Liver (tissue), 9 donors: Measurements from ENCODE around the gene PPP6R1. TPM values are rescaled to one million over a fixed set of nuclear protein-coding genes. Genes with fewer than 3 reads are reported as not detected.

Experiments used
- DNase-seq: peaks from one replicate; pipeline ENCODE4 v3.0.0-alpha.2; 2017; ENCODE audit warnings: low spot score
- H3K27ac ChIP-seq, 2 donors: one replicate each; pipeline ENCODE4 v1.7.0; 2013; ENCODE audit warnings: inconsistent platforms in 2 of 2, low read length in 2 of 2, control low read depth in 1 of 2, low read depth in 1 of 2, mild to moderate bottlenecking in 1 of 2
- H3K27me3 ChIP-seq, 4 donors: one replicate each; pipeline versions ENCODE4 v1.6.1 to v1.7.0; 2013; ENCODE audit warnings: low read length in 3 of 4, inconsistent platforms in 1 of 4, mild to moderate bottlenecking in 1 of 4, moderate library complexity in 1 of 4; ENCODE audit not compliant: control insufficient read depth in 4 of 4, insufficient read depth in 4 of 4
- H3K36me3 ChIP-seq, 4 donors: one replicate each; pipeline versions ENCODE4 v1.6.1 to v1.7.0; 2013; ENCODE audit warnings: low read length in 3 of 4, mild to moderate bottlenecking in 3 of 4, low read depth in 1 of 4, moderate library complexity in 1 of 4; ENCODE audit not compliant: control insufficient read depth in 4 of 4, insufficient read depth in 3 of 4
- H3K4me1 ChIP-seq, 4 donors: one replicate each; pipeline versions ENCODE4 v1.6.1 to v1.7.0; 2013; ENCODE audit warnings: low read length in 3 of 4, mild to moderate bottlenecking in 3 of 4, moderate library complexity in 1 of 4; ENCODE audit not compliant: control insufficient read depth in 4 of 4, insufficient read depth in 4 of 4
- H3K4me3 ChIP-seq, 3 donors: one replicate each; pipeline versions ENCODE4 v1.6.1 to v1.7.0; 2013; ENCODE audit warnings: low read length in 3 of 3, control low read depth in 1 of 3, low read depth in 1 of 3, mild to moderate bottlenecking in 1 of 3
- H3K9ac ChIP-seq, 2 donors: one replicate each; pipeline ENCODE4 v1.7.0; 2013; ENCODE audit warnings: low read length in 2 of 2, mild to moderate bottlenecking in 2 of 2, moderate library complexity in 2 of 2, control low read depth in 1 of 2, low read depth in 1 of 2
- H3K9me3 ChIP-seq, 4 donors: one replicate each; pipeline versions ENCODE4 v1.6.1 to v1.7.0; 2013; ENCODE audit warnings: low read length in 3 of 4; ENCODE audit not compliant: control insufficient read depth in 4 of 4
- EGR1 ChIP-seq, 2 donors: IDR thresholded peaks; 2 replicates each; pipeline ENCODE4 v1.6.1; 2016 to 2018; ENCODE audit warnings: antibody characterized with exemption in 2 of 2, low read depth in 2 of 2
- FOXA1 ChIP-seq: IDR thresholded peaks from 2 replicates; pipeline ENCODE4 v1.6.1; 2016; ENCODE audit warnings: antibody characterized with exemption
- FOXA2 ChIP-seq: IDR thresholded peaks from 2 replicates; pipeline ENCODE4 v1.6.1; 2016; ENCODE audit warnings: antibody characterized with exemption
- GABPA ChIP-seq, 2 donors: IDR thresholded peaks in 1 of 2; conservative IDR thresholded peaks in 1 of 2; 2 replicates each; pipeline ENCODE4 v1.6.1; 2016; ENCODE audit warnings: antibody characterized with exemption in 2 of 2, mild to moderate bottlenecking in 1 of 2, moderate library complexity in 1 of 2
- HNF4A ChIP-seq, 2 donors: conservative IDR thresholded peaks; 2 replicates each; pipeline ENCODE4 v1.6.1; 2016; ENCODE audit warnings: antibody characterized with exemption in 2 of 2, mild to moderate bottlenecking in 2 of 2
- HNF4G ChIP-seq: IDR thresholded peaks from 2 replicates; pipeline ENCODE4 v1.6.1; 2016; ENCODE audit warnings: antibody characterized with exemption
- JUND ChIP-seq, 2 donors: IDR thresholded peaks; 2 replicates each; pipeline ENCODE4 v1.6.1; 2016; ENCODE audit warnings: antibody characterized with exemption in 2 of 2
- NR2F2 ChIP-seq: IDR thresholded peaks from 2 replicates; pipeline ENCODE4 v1.6.1; 2016; ENCODE audit warnings: antibody characterized with exemption
- RAD21 ChIP-seq, 2 donors: IDR thresholded peaks; 2 replicates each; pipeline ENCODE4 v1.6.1; 2016; ENCODE audit warnings: antibody characterized with exemption in 2 of 2, mild to moderate bottlenecking in 2 of 2
- RXRA ChIP-seq, 2 donors: IDR thresholded peaks; 2 replicates each; pipeline ENCODE4 v1.6.1; 2017 to 2018; ENCODE audit warnings: antibody characterized with exemption in 2 of 2, mild to moderate bottlenecking in 1 of 2
- SP1 ChIP-seq: IDR thresholded peaks from 2 replicates; pipeline ENCODE4 v1.6.1; 2018; ENCODE audit warnings: antibody characterized with exemption, mild to moderate bottlenecking
- TAF1 ChIP-seq: conservative IDR thresholded peaks from 2 replicates; pipeline ENCODE4 v1.6.1; 2016; ENCODE audit warnings: antibody characterized with exemption, mild to moderate bottlenecking
- YY1 ChIP-seq: IDR thresholded peaks from 2 replicates; pipeline ENCODE4 v1.6.1; 2016; ENCODE audit warnings: antibody characterized with exemption, mild to moderate bottlenecking
- WGBS: extraction: QIAGEN DNeasy Blood & Tissue Kit; methylation state at CpG from one replicate; pipeline ENCODE4 v1.1.7; 2013; 5-methylcytosine and 5-hydroxymethylcytosine counted together
- polyA plus RNA-seq, 2 donors: library from polyadenylated mRNA; stranded (reverse) in 1 of 2; unstranded in 1 of 2; fragments of 200-250 nt in 1 of 2; fragments of >200 nt in 1 of 2; fragmentation: Nextera tagmentation in 1 of 2; extraction: Ambion mirVana in 1 of 2; gene quantifications; one replicate each; pipeline versions ENCODE4 v1.2.1 to v1.2.3, GENCODE V29; 2013 to 2015
- total RNA-seq, 2 donors: library from RNA; depleted of rRNA; stranded (reverse); fragments of >200 nt; gene quantifications; one replicate each; pipeline ENCODE4 v1.2.3, GENCODE V29; 2014
- TF ChIP-seq, protein P1 (sequence below): IDR thresholded peaks from 2 replicates; pipeline ENCODE4 v1.6.1; 2016; ENCODE audit warnings: antibody characterized with exemption, mild to moderate bottlenecking
- TF ChIP-seq, protein P2 (sequence below): IDR thresholded peaks from 2 replicates; pipeline ENCODE4 v1.6.1; 2016; ENCODE audit warnings: antibody characterized with exemption
- TF ChIP-seq, protein P3 (sequence below): IDR thresholded peaks from 2 replicates; pipeline ENCODE4 v1.6.1; 2016; ENCODE audit warnings: antibody characterized with exemption
- TF ChIP-seq, protein P4 (sequence below): fragments of 150-350 bp; IDR thresholded peaks from 2 replicates; pipeline ENCODE4 v1.5.1; 2017; ENCODE audit warnings: improper control_type of control experiment, low read depth, low read length; ENCODE audit not compliant: missing input control
- TF ChIP-seq, protein P5 (sequence below): IDR thresholded peaks from 2 replicates; pipeline ENCODE4 v1.6.1; 2016; ENCODE audit warnings: antibody characterized with exemption
- donor health status: healthy.
- donor health status: healthy.
- donor health status: healthy.
- donor health status: healthy.
- donor health status: healthy.

Gene PPP6R1
- total and polyA plus RNA-seq, 4 donors = 5.5 to 40.1 (median 22.5) TPM

GRCh38 chr19:55231391-55232285, 27.2 kb downstream of the PPP6R1 start:
- 92% methylated on average over 30 of the region's 30 CpGs for WGBS
- Histone ChIP-seq H3K27me3 (no peaks in the 10 kb centered on the region), H3K9ac (no peak overlapping the region), H3K9me3 (no peaks in the 10 kb centered on the region), H3K36me3 (peaks cover 10 to 50% (median 24%) of the 10 kb centered on the region in 4 donors), H3K4me3 (no peak overlapping the region), H3K4me1 (peaks cover 5 to 29% (median 23%) of the 10 kb centered on the region in 4 donors), H3K27ac (no peak overlapping the region)
- DNase-seq = no peak
- TF ChIP-seq SP1 (no peak), HNF4A (conservative IDR thresholded peaks at IDR 0.05) (no peak), HNF4G (no peak), FOXA2 (no peak), FOXA1 (no peak)
- TF ChIP-seq, protein P1, sequence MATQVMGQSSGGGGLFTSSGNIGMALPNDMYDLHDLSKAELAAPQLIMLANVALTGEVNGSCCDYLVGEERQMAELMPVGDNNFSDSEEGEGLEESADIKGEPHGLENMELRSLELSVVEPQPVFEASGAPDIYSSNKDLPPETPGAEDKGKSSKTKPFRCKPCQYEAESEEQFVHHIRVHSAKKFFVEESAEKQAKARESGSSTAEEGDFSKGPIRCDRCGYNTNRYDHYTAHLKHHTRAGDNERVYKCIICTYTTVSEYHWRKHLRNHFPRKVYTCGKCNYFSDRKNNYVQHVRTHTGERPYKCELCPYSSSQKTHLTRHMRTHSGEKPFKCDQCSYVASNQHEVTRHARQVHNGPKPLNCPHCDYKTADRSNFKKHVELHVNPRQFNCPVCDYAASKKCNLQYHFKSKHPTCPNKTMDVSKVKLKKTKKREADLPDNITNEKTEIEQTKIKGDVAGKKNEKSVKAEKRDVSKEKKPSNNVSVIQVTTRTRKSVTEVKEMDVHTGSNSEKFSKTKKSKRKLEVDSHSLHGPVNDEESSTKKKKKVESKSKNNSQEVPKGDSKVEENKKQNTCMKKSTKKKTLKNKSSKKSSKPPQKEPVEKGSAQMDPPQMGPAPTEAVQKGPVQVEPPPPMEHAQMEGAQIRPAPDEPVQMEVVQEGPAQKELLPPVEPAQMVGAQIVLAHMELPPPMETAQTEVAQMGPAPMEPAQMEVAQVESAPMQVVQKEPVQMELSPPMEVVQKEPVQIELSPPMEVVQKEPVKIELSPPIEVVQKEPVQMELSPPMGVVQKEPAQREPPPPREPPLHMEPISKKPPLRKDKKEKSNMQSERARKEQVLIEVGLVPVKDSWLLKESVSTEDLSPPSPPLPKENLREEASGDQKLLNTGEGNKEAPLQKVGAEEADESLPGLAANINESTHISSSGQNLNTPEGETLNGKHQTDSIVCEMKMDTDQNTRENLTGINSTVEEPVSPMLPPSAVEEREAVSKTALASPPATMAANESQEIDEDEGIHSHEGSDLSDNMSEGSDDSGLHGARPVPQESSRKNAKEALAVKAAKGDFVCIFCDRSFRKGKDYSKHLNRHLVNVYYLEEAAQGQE = no peak

- peaks cover 5 to 29% (median 23%) of the 10 kb centered on the region in 4 donors for H3K4me1 ChIP-seq
- H3K36me3 ChIP-seq = peaks cover 8 to 43% (median 21%) of the 10 kb centered on the region in 4 donors
- TF ChIP-seq, protein P2, sequence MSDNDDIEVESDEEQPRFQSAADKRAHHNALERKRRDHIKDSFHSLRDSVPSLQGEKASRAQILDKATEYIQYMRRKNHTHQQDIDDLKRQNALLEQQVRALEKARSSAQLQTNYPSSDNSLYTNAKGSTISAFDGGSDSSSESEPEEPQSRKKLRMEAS = no peak
- TF ChIP-seq FOXA2 = no peak
- no peak for TF ChIP-seq SP1
- TF ChIP-seq FOXA1 = no peak
- no peak for TF ChIP-seq JUND (IDR thresholded peaks at IDR 0.05)
- TF ChIP-seq GABPA (IDR thresholded peaks at IDR 0.05 in 1 of 2, conservative IDR thresholded peaks at IDR 0.05 in 1 of 2) = no peak
- TF ChIP-seq, protein P3, sequence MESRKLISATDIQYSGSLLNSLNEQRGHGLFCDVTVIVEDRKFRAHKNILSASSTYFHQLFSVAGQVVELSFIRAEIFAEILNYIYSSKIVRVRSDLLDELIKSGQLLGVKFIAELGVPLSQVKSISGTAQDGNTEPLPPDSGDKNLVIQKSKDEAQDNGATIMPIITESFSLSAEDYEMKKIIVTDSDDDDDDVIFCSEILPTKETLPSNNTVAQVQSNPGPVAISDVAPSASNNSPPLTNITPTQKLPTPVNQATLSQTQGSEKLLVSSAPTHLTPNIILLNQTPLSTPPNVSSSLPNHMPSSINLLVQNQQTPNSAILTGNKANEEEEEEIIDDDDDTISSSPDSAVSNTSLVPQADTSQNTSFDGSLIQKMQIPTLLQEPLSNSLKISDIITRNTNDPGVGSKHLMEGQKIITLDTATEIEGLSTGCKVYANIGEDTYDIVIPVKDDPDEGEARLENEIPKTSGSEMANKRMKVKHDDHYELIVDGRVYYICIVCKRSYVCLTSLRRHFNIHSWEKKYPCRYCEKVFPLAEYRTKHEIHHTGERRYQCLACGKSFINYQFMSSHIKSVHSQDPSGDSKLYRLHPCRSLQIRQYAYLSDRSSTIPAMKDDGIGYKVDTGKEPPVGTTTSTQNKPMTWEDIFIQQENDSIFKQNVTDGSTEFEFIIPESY = no peak
- TF ChIP-seq, protein P4, sequence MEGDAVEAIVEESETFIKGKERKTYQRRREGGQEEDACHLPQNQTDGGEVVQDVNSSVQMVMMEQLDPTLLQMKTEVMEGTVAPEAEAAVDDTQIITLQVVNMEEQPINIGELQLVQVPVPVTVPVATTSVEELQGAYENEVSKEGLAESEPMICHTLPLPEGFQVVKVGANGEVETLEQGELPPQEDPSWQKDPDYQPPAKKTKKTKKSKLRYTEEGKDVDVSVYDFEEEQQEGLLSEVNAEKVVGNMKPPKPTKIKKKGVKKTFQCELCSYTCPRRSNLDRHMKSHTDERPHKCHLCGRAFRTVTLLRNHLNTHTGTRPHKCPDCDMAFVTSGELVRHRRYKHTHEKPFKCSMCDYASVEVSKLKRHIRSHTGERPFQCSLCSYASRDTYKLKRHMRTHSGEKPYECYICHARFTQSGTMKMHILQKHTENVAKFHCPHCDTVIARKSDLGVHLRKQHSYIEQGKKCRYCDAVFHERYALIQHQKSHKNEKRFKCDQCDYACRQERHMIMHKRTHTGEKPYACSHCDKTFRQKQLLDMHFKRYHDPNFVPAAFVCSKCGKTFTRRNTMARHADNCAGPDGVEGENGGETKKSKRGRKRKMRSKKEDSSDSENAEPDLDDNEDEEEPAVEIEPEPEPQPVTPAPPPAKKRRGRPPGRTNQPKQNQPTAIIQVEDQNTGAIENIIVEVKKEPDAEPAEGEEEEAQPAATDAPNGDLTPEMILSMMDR = no peak
- no peak for TF ChIP-seq HNF4A (conservative IDR thresholded peaks at IDR 0.05)
- TF ChIP-seq HNF4G = no peak
- TF ChIP-seq, protein P5, sequence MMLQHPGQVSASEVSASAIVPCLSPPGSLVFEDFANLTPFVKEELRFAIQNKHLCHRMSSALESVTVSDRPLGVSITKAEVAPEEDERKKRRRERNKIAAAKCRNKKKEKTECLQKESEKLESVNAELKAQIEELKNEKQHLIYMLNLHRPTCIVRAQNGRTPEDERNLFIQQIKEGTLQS = no peak
- TF ChIP-seq RXRA (IDR thresholded peaks at IDR 0.05) = no peak
- no peak for TF ChIP-seq EGR1 (IDR thresholded peaks at IDR 0.05; ENCODE audit: low read depth in 2 of 2)
- no peak for TF ChIP-seq TAF1
- no peak for TF ChIP-seq NR2F2
- TF ChIP-seq YY1 = no peak
- TF ChIP-seq RAD21 (IDR thresholded peaks at IDR 0.05) = no peak
- TF ChIP-seq, protein P1 = no peak
- H3K9ac ChIP-seq = no peak overlapping the region
- H3K27ac ChIP-seq = no peak overlapping the region
- no peaks in the 10 kb centered on the region for H3K9me3 ChIP-seq
- no peak overlapping the region for H3K4me3 ChIP-seq
- no peaks in the 10 kb centered on the region for H3K27me3 ChIP-seq
- no peak for DNase-seq
- WGBS = 90% methylated on average over 12 of the region's 13 CpGs
These were observed 28.0 kb downstream of the PPP6R1 start for GRCh38 chr19:55230780-55231179.
